GM18907 (cell line): Measurements from ENCODE around the gene ST7L.
"Not testable (repeated sequence)": the region's sequence is repeated elsewhere in the genome, so short reads cannot be mapped to it uniquely, and the experiment has no call there.

ENCODE experiments used
- ATAC-seq: cut with Tn5 transposase; IDR thresholded peaks from one replicate; pipeline ENCODE4 v1.9.1; 2021; ENCODE audit warnings: mild to moderate bottlenecking, moderate library complexity; ENCODE audit not compliant: unreplicated experiment

Gene ST7L

DNA sequence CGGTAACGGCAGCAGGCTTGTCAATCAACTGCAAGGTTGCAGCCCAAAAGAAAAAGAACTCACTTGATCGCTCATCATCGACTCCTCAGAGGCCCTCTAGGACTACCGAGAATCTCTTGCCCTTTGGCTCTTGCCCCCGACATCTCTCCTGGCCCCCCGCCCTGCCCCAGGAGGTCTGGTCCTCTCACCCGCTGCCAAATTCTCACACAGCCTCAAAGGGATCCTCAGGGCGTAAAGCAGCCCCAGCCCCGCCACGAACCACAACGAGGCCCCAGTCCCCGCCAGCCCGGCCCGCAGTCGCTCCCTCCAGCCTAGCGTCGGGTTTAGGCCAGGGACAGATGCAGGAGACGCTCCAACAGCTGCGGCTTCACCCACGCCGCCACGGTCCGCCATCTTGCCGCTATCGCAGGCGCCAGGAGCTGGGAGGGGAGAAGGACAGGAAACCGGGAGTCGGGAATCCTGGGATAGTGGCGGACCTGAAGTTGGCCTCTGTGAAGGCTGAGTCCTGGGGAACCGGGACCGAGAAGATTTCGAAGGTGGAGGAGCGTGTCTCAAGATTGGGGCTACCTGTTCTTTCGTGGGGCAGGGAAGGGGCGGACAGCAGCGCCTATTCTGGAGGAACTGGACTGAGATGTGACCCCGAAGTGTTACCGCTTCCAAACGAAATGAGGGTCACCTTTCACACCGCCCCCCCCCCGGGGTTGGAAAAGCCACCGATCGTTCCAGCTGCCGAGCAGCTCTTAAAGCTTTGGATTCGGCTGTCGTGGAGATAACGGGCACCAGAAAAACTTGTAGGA is at the start of gene ST7L:
Gene ST7L, minus strand, starts transcription at position 421 of the 797 bp plus-strand sequence. Its CDS starts 28 bp downstream, at position 393.
- ATAC-seq = peak; percentile 22

DNA sequence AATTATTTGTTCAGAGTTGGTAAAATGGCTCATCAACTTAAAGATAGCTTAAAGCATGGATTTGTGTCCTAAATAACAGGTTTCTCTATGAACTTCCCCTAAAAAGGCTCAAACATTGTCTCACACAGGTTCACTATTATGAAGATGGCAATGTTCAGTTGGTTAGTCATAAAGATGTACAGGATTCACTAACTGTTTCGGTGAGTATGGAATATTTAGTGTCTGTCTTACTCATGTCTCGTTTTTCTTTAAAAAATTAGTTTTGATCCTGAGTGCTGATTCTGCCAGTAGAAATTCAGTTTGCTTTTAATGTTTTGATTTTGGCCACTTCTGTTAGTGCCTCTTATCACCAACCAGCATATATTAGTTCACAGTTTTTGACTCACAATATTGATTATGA is 48.0 kb upstream of the ST7L start:
- ATAC-seq = no peak

GRCh38 chr1:112665857-112666256 is 46.9 kb upstream of the ST7L start:
- ATAC-seq = no peak

- ATAC-seq = no peak
Observed at GRCh38 chr1:112651205-112651604, 32.3 kb upstream of the ST7L start.

DNA sequence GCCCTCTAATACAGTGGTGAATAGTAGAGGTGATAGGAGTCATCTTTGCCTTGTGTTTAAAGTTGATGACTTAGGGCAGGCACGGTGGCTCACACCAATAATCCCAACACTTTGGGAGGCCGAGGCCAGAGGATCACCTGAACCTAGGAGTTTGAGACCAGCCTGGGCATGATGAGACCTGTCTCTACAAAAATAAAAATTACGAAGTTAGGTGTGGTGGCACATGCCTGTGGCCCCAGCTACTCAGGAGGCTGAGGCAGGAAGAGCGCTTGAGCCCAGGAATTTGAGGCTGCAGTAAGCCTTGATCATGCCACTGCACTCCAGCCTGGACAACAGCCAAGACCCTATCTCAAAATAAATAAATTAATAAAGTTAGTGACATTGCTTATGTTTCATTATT is 27.3 kb upstream of the ST7L start:
- ATAC-seq = no peak

DNA sequence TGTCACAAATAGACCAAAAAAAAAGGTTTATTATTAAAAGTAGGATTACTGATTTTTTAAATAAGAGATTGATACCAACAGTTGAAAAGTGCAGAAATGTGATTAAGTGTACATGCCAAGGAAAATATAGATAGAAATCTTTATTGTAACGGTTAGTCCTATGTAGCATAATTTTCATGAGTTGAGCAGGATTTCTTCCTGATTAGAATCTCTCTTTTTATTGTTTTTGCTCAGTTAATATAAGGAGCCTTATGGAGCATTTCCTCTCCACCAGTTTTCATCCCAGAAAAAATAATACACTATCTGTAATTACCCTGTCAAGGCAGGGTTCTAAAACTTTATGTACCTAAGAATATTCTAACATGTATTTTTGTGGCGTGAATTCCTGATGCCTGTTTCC is 24.1 kb upstream of the ST7L start:
- ATAC-seq = no peak

DNA sequence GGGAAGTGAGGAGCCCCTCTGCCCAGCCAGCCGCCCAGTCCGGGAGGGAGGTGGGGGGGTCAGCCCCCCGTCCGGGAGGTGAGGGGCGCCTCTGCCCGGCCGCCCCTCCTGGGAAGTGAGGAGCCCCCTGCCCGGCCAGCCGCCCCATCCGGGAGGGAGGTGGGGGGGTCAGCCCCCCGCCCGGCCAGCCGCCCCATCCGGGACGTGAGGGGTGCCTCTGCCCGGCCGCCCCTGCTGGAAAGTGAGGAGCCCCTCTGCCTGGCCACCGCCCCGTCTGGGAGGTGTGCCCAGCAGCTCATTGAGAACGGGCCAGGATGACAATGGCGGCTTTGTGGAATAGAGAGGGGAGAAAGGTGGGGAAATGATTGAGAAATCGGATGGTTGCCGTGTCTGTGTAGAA is 21.5 kb upstream of the ST7L start:
- ATAC-seq = not testable (repeated sequence)

DNA sequence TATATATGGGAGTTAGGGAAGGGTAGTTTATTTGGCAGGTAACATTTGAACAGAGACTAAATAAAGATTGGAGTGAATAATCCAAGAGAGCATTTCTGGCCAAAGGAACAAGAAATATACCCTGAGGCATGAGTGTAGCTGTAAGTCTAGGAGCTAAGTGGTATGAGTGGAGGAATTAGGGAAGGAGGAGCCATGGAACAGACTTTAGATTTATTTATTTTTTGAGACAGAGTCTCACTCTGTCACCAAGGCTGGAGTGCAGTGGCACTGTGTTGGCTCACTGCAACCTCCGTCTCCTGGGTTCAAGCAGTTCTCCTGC is 19.1 kb upstream of the ST7L start:
- no peak for ATAC-seq

DNA sequence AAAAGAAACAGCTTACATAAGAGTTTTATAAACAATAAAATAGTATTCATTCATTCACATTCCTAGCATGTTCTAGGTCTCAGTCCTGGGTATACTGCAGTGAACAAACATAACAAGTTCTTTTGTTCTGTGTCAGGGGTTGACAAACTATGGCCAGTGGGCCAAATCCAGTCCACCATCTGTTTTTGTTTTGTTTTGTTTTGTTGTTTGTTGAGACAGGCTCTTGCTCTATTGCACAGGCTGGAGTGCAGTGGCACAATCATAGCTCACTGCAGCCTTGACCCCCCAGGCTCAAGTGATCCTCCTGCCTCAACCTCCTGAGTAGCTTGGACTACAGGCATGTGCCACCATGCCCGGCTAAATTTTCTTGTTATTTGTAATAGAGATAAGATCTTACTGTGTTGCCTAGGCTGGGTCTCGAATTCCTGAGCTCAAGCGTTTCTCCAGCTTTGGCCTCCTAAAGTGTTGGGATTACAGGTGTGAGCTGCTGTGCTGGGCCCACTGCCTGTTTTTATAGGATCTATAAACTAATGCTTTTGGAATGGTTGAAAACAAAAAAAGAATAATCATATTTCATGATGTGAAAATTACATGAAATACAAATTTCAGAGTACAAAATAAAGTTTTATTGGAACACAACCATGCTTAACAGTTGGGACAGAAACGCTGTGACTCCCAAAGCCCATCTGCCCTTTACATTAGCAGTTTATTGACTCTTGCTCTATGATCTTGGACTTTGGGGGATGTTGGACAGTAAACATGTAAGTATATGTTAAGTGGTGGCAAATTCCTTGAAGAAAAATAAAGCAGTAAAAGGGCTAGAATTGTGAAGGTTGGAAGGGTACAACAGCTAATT is 18.5 kb upstream of the ST7L start:
- no peak for ATAC-seq

- ATAC-seq = peak; percentile 60
Observed at GRCh38 chr1:112636597-112637253, 17.8 kb upstream of the ST7L start.

- peak; percentile 21 for ATAC-seq
Observed at GRCh38 chr1:112636056-112636455, 17.1 kb upstream of the ST7L start.

- ATAC-seq = no peak
Observed at GRCh38 chr1:112634367-112634766, 15.4 kb upstream of the ST7L start.

DNA sequence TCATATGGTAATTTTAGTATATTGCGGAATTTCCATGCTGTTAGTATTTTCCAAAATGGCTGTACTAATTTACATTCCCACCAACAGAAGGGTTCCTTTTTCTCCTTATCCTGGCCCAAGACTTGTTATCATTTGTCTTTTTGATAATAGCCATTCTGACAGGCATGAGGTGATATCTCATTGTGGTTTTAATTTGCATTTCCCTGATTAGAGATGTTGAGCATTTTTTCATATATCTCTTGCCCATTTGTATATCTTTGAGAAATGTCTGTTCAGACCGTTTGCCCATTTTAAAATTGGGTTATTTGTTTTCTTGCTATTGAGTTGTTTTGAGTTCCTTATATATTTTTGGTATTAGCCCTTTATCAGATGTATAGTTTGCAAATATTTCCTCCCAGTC is 14.7 kb upstream of the ST7L start:
- no peak for ATAC-seq

- ATAC-seq = no peak
Observed at GRCh38 chr1:112629256-112629655, 10.3 kb upstream of the ST7L start.

- peak; percentile 37 for ATAC-seq
Observed at GRCh38 chr1:112628516-112628915, 9.6 kb upstream of the ST7L start.

DNA sequence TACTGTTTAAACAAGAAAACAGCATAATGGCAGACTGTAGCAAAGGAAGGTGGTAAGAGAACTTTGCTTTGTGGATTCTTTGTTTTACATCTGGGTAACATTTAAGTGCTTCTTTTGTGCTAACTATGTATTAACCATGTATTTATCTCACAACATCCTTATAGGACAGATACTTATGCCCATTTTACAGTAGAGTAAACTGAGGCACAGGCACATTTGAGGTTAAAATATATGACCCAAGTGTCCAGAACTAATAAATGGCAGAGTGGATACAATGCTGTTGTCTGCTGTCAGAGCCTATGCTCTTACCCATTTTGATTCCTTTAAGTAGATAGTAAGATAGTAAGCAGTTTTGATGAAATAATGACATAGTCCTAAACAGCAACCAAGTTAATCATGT is 7.9 kb upstream of the ST7L start:
- no peak for ATAC-seq

DNA sequence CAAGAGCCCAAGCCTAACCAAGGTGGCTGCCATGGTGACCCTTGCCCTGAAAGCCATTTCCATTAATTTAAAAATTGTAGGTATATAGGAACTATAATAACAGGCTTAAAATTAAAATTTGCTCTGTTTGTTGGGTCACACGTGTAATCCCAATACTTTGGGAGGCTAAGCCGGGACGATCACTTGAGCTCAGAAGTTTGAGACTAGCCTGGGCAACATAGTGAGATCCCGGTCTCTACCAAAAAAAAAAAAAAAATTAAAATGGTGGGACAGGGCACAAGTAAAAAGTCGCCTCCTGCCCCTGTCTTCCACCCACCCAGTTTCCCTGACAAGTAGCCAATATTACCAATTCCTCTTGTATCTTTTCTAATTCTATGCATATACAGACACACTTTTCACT is 7.3 kb upstream of the ST7L start:
- ATAC-seq = no peak

DNA sequence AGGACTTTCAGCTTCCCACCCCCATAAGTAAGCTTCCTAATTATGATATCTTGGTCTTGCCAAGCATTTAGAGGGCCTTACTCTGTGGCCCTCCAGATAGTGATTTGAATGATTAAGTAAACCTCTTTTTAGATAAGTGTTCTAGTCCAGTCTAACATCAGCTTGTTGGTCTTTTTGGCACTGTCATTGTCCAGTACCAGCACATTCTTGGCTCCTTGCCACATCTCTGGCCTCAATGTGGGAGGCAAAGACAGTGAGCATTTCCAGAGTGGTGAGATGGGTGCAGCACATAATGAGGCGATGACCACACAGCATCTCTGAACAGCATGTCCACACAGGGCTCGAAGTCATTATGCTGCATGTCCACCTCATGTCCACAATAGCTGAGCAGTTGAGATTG is 6.8 kb upstream of the ST7L start:
- no peak for ATAC-seq

GRCh38 chr1:112624493-112624892 is 5.6 kb upstream of the ST7L start:
- not testable (repeated sequence) for ATAC-seq

DNA sequence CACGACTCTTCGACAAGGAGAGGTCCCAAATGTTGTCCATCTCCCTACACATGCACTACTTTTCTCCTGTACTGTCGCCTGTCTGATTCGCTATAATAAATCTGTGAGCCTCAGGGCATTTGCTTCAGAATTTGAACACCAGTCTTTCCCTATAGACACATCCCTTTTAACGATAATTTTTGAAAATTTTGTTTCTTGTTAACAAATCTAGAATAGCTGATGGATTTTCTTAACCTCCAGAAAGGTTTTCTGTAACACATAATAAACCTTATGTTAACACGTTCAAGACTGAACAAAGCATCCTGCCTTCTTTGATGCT is 1.4 kb upstream of the ST7L start:
- no peak for ATAC-seq

GRCh38 chr1:112619518-112620376 is 806 bp upstream of the ST7L start, which contains the start of gene CAPZA1:
CAPZA1 (plus strand) TSS chr1:112619832; CDS start chr1:112619845, 13 bp downstream.
- peak; percentile 81 for ATAC-seq
